ENCODE measurements around the gene ABCA10. TPM values are rescaled to one million over a fixed set of nuclear protein-coding genes. Genes with fewer than 3 reads are reported as not detected.

The ABCA10 gene
- total RNA-seq, 4 donors from 2014 or later, result 2.5 to 4.2 (median 3.4) TPM

DNA sequence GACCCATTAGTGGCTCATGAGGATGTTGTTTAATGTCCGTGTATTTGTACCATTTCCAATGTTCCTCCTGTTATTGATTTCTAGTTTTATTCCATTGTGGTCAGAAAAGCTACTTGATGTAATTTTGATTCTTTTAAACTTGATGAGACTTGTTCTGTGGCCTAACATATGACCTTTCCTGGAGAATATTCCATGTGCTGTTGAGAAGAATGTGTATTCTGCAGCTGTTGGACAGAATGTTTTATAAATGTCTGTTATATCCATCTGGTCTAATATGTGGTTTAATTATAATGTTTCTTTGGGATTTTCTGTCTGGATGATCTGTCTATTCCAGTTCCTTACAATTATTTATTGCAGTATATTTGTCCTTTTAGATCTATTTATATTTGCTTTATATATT is 2.9 kb upstream of the ABCA10 start:
- DNase-seq (ENCODE audit: extremely low spot score), result no peak
- intact Hi-C loops (cut with DNase I), result no loop called here

DNA sequence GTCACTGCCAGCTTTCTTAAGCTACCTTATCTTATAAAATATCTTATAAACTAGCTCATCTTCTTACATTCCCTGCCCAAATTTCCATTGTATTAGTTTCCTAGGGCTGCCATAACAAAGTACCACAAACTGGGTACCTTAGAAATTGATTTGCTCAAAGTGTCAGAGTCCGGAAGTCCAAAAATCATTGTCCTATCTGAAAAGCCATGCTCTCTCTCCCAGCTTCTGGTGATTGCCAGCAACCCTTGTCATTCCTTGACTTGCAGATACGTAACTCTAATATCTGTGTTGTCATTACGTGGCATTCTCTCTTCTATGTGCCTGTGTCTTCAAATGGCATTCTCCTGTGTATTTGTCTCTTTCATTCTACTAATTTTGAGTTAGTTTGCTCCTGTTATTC is 2.3 kb upstream of the ABCA10 start:
- no peak for DNase-seq (ENCODE audit: extremely low spot score)
- H3K36me3 ChIP-seq, result peaks cover 0 to 5% (median 0%) of the 10 kb centered on the region in 4 donors
- peaks cover 0 to 5% (median 2%) of the 10 kb centered on the region in 4 donors for H3K4me1 ChIP-seq
- H3K27ac ChIP-seq (replicated peaks in 1 of 4), result no peak overlapping the region
- no peak overlapping the region for H3K4me3 ChIP-seq
- intact Hi-C loops (cut with DNase I), result no loop called here
- no peaks in the 10 kb centered on the region for H3K27me3 ChIP-seq
- TF ChIP-seq, protein P1, sequence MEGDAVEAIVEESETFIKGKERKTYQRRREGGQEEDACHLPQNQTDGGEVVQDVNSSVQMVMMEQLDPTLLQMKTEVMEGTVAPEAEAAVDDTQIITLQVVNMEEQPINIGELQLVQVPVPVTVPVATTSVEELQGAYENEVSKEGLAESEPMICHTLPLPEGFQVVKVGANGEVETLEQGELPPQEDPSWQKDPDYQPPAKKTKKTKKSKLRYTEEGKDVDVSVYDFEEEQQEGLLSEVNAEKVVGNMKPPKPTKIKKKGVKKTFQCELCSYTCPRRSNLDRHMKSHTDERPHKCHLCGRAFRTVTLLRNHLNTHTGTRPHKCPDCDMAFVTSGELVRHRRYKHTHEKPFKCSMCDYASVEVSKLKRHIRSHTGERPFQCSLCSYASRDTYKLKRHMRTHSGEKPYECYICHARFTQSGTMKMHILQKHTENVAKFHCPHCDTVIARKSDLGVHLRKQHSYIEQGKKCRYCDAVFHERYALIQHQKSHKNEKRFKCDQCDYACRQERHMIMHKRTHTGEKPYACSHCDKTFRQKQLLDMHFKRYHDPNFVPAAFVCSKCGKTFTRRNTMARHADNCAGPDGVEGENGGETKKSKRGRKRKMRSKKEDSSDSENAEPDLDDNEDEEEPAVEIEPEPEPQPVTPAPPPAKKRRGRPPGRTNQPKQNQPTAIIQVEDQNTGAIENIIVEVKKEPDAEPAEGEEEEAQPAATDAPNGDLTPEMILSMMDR (IDR thresholded peaks at IDR 0.05), result no peak
- TF ChIP-seq EP300 (IDR thresholded peaks at IDR 0.05), result no peak
- no peak for TF ChIP-seq POLR2AphosphoS5 (IDR thresholded peaks at IDR 0.05)
- TF ChIP-seq POLR2A (IDR thresholded peaks at IDR 0.05; ENCODE audit: low read depth), result no peak
- peaks cover 0 to 10% (median 4%) of the 10 kb centered on the region in 4 donors for H3K9me3 ChIP-seq
- 96% methylated on average over 3 of the region's 3 CpGs for WGBS

More for the DNA sequence above, 2.9 kb upstream of the ABCA10 start:
- Histone ChIP-seq H3K27ac (replicated peaks in 1 of 4) (no peak overlapping the region), H3K9me3 (peaks cover 0 to 10% (median 4%) of the 10 kb centered on the region in 4 donors), H3K4me1 (peaks cover 0 to 5% (median 2%) of the 10 kb centered on the region in 4 donors), H3K36me3 (peaks cover 0 to 5% (median 0%) of the 10 kb centered on the region in 4 donors), H3K4me3 (no peak overlapping the region), H3K27me3 (no peaks in the 10 kb centered on the region)
- 63% methylated on average over 1 of the region's 1 CpG for WGBS
- TF ChIP-seq, protein P1 (IDR thresholded peaks at IDR 0.05), result no peak
- TF ChIP-seq EP300 (IDR thresholded peaks at IDR 0.05) (no peak), POLR2AphosphoS5 (IDR thresholded peaks at IDR 0.05) (no peak), POLR2A (IDR thresholded peaks at IDR 0.05; ENCODE audit: low read depth) (no peak)

DNA sequence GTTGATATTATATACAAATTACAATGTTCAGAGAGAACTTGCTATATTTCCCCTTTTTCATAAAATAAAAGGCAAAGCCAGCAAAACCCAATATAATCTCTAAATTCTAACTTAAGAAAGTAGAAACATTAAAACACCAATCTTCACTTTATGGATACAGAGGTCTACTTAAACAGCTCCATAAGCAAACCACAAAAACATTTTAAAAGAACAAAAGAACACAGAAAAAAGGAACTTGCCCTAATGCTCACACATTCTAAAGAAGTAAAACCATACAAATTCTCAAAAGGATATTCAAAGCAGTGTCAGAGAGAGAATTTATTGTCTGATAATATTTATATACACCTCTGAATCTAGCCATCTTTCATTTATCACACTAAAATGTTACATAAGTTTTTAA is 606 bp downstream of the ABCA10 start:
- no peak for DNase-seq (ENCODE audit: extremely low spot score)
- no peak for TF ChIP-seq POLR2AphosphoS5 (IDR thresholded peaks at IDR 0.05)
- TF ChIP-seq, protein P1 (IDR thresholded peaks at IDR 0.05), result no peak
- Histone ChIP-seq H3K4me1 (no peaks in the 10 kb centered on the region), H3K27ac (replicated peaks in 1 of 4) (peak overlapping the region in 2 of 4 donors; percentile 16 to 24), H3K27me3 (no peaks in the 10 kb centered on the region), H3K9me3 (peaks cover 0 to 10% (median 0%) of the 10 kb centered on the region in 4 donors), H3K36me3 (no peaks in the 10 kb centered on the region), H3K4me3 (peak overlapping the region; percentile 9 to 43 (median 18))
- intact Hi-C loops (cut with DNase I), result no loop called here

DNA sequence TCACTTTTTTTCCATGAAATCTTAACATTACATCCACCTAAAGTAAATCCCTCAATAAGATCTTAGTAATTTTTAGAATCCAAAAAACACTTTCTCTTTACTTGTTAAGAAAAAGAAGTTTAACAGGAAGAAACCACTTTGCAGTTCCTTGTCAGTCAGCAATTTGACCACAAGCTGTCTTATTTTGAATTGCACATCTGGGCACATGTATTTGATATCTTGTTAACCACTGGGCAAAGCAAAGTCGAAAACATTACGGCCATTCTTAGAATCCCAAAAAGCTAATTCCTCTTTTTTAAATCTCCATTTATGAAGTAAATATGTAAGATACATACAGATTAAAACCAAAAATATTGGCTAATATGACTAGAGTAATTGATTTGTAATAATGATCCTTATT is 1.1 kb downstream of the ABCA10 start:
- Histone ChIP-seq H3K9me3 (peaks cover 0 to 5% (median 0%) of the 10 kb centered on the region in 4 donors), H3K36me3 (no peaks in the 10 kb centered on the region), H3K27me3 (no peaks in the 10 kb centered on the region), H3K27ac (replicated peaks in 1 of 4) (peak overlapping the region in 1 of 4 donors; percentile 24), H3K4me3 (peak overlapping the region; percentile 9 to 43 (median 18)), H3K4me1 (no peaks in the 10 kb centered on the region)
- WGBS, result 69% methylated on average over 2 of the region's 2 CpGs
- no peak for TF ChIP-seq POLR2AphosphoS5 (IDR thresholded peaks at IDR 0.05)
- TF ChIP-seq, protein P1 (IDR thresholded peaks at IDR 0.05), result no peak
- TF ChIP-seq POLR2A (IDR thresholded peaks at IDR 0.05; ENCODE audit: low read depth), result no peak
- no peak for TF ChIP-seq EP300 (IDR thresholded peaks at IDR 0.05)
- DNase-seq (ENCODE audit: extremely low spot score), result no peak
- intact Hi-C loops (cut with DNase I), result no loop called here

DNA sequence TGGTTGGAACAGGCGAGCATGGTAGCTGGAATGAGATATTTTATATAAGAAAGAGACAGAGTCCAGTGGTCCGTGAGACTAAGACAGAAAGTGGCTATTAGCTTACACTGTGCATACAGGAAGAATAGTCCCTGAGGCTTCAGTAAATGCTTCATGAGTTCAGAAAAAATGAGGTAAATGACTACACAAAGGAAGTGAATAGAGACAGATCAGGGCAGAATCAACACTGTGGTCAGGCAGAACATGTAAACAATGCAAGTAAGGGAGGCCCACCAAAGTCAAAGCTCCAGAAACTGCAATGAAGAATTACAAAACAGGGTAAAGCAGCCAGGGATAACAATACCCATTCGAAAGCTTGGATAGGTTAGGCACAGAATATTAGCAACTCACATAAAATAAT is 4.8 kb downstream of the ABCA10 start:
- DNase-seq (ENCODE audit: extremely low spot score), result no peak
- H3K27ac ChIP-seq (replicated peaks in 1 of 4), result no peak overlapping the region
- WGBS, result 78% methylated on average over 3 of the region's 3 CpGs
- peak overlapping the region in 1 of 4 donors; percentile 8 for H3K4me3 ChIP-seq
- no peaks in the 10 kb centered on the region for H3K4me1 ChIP-seq
- H3K36me3 ChIP-seq, result peaks cover 0 to 17% (median 4%) of the 10 kb centered on the region in 4 donors
- H3K27me3 ChIP-seq, result no peaks in the 10 kb centered on the region
- intact Hi-C loops (cut with DNase I), result no loop called here
- no peaks in the 10 kb centered on the region for H3K9me3 ChIP-seq
- no peak for TF ChIP-seq POLR2AphosphoS5 (IDR thresholded peaks at IDR 0.05)
- TF ChIP-seq, protein P1 (IDR thresholded peaks at IDR 0.05), result no peak
- TF ChIP-seq EP300 (IDR thresholded peaks at IDR 0.05), result no peak

All from esophagus muscularis mucosa (tissue), 4 donors.